B cell (primary cell): ENCODE data around the gene ABLIM1. TPM values are rescaled to one million over a fixed set of nuclear protein-coding genes. Genes with fewer than 3 reads are reported as not detected.

Source experiments
- ATAC-seq: fragments of 200-7000 bp; cut with Tn5 transposase; one replicate; pipeline ENCODE4 v1.10.0; 2021; ENCODE audit warnings: low read depth, mild to moderate bottlenecking, moderate number of reproducible peaks, moderate library complexity
- CTCF ChIA-PET: fragments of 350-600 bp; sonication (Branson Sonifier 250); formaldehyde crosslinking; loops from one replicate; lab custom pipeline; 2021; ENCODE audit warnings: antibody characterized with exemption, inconsistent platforms; lab: Charles Lee
- POLR2A ChIA-PET: fragments of 350-600 bp; sonication (Branson Sonifier 250); formaldehyde crosslinking; loops from one replicate; lab custom pipeline; 2021; ENCODE audit warnings: antibody characterized with exemption; lab: Charles Lee
- DNase-seq: peaks from one replicate; pipeline ENCODE4 v3.0.0; 2013
- H2AFZ ChIP-seq: 2 replicates; pipeline ENCODE4 v1.6.1; 2012; ENCODE audit warnings: mild to moderate bottlenecking, low read depth, low read length; ENCODE audit not compliant: insufficient read depth, poor library complexity, severe bottlenecking
- H3K27ac ChIP-seq, 2 donors: 1 replicate in 1 of 2; 2 replicates in 1 of 2; pipeline ENCODE4 v1.5.1; 2012 to 2013; ENCODE audit warnings: low read length in 2 of 2, mild to moderate bottlenecking in 2 of 2, moderate library complexity in 1 of 2
- H3K27me3 ChIP-seq, 4 experiments: fragments of 200-600 bp in 1 of 4; sonication (generic) in 1 of 4; replicated peaks in 1 of 4; 1 replicate in 2 of 4; 2 replicates in 2 of 4; pipeline versions ENCODE4 v1.6.1 to v1.7.0; 2013 to 2016; ENCODE audit warnings: low read length in 3 of 4, mild to moderate bottlenecking in 2 of 4, mixed read lengths in 1 of 4, moderate library complexity in 1 of 4; ENCODE audit not compliant: insufficient read depth in 4 of 4, control insufficient read depth in 3 of 4; ENCODE audit errors: control extremely low read depth in 1 of 4
- H3K36me3 ChIP-seq, 2 experiments: replicated peaks in 1 of 2; 1 replicate in 1 of 2; 2 replicates in 1 of 2; pipeline versions ENCODE4 v1.6.1 to v1.7.1; 2013; ENCODE audit warnings: low read length in 1 of 2; ENCODE audit not compliant: insufficient read depth in 2 of 2, control insufficient read depth in 1 of 2; ENCODE audit errors: control extremely low read depth in 1 of 2, extremely low read depth in 1 of 2
- H3K4me1 ChIP-seq, 2 donors: fragments of 200-600 bp in 1 of 2; sonication (generic) in 1 of 2; 1 replicate in 1 of 2; 2 replicates in 1 of 2; pipeline versions ENCODE4 v1.5.1 to v1.6.1; 2013 to 2017; ENCODE audit warnings: low read length in 2 of 2; ENCODE audit not compliant: control insufficient read depth in 2 of 2, insufficient read depth in 2 of 2
- H3K4me2 ChIP-seq: replicated peaks from 2 replicates; pipeline ENCODE3; 2012; ENCODE audit warnings: mild to moderate bottlenecking, low read depth, low read length; ENCODE audit not compliant: poor library complexity, severe bottlenecking
- H3K4me3 ChIP-seq, 5 experiments: fragments of 200-600 bp in 1 of 5; sonication (generic) in 1 of 5; 1 replicate in 3 of 5; 2 replicates in 2 of 5; pipeline versions ENCODE4 v1.5.1 to v1.7.0; 2011 to 2016; ENCODE audit warnings: low read length in 4 of 5, mild to moderate bottlenecking in 4 of 5, low read depth in 2 of 5, control low read depth in 1 of 5, moderate library complexity in 1 of 5; ENCODE audit not compliant: insufficient read depth in 1 of 5; ENCODE audit errors: control extremely low read depth in 1 of 5, extremely low read depth in 1 of 5
- H3K79me2 ChIP-seq: fragments of 200-600 bp; sonication (generic); one replicate; pipeline ENCODE4 v1.6.0; 2016; ENCODE audit warnings: low read length; ENCODE audit not compliant: control insufficient read depth, insufficient read depth
- H3K9ac ChIP-seq: fragments of 200-600 bp; sonication (generic); 2 replicates; pipeline ENCODE4 v1.6.1; 2017; ENCODE audit warnings: mild to moderate bottlenecking, low read length, moderate library complexity
- H3K9me3 ChIP-seq, 3 donors: one replicate each; pipeline versions ENCODE4 v1.6.1 to v1.7.1; 2013; ENCODE audit warnings: low read length in 2 of 3; ENCODE audit not compliant: control insufficient read depth in 2 of 3, insufficient read depth in 1 of 3; ENCODE audit errors: control extremely low read depth in 1 of 3
- H4K20me1 ChIP-seq: 2 replicates; pipeline ENCODE4 v1.6.0; 2012; ENCODE audit warnings: mild to moderate bottlenecking, low read length; ENCODE audit not compliant: insufficient read depth, control insufficient read depth, poor library complexity, severe bottlenecking
- H3K27ac Mint-ChIP-seq: one replicate; pipeline ENCODE4 v1.8.0; 2021; ENCODE audit warnings: mixed read lengths
- H3K27me3 Mint-ChIP-seq: one replicate; pipeline ENCODE4 v1.8.0; 2021; ENCODE audit warnings: mixed read lengths
- H3K4me1 Mint-ChIP-seq: one replicate; pipeline ENCODE4 v1.8.0; 2021; ENCODE audit warnings: mixed read lengths
- H3K4me3 Mint-ChIP-seq: one replicate; pipeline ENCODE4 v1.8.0; 2021; ENCODE audit warnings: mixed read lengths
- H3K9me3 Mint-ChIP-seq: one replicate; pipeline ENCODE4 v1.8.0; 2022; ENCODE audit warnings: mixed read lengths; ENCODE audit not compliant: insufficient read depth
- EZH2 ChIP-seq: IDR thresholded peaks from 2 replicates; pipeline ENCODE4 v1.6.1; 2012; ENCODE audit warnings: borderline replicate concordance, low read depth, mild to moderate bottlenecking, moderate library complexity, low read length; ENCODE audit not compliant: insufficient read depth, poor library complexity, severe bottlenecking
- WGBS: methylation state at CpG from one replicate; pipeline ENCODE4 v1.1.5; 2013; ENCODE audit warnings: missing lambda C conversion rate; ENCODE audit not compliant: insufficient coverage; 5-methylcytosine and 5-hydroxymethylcytosine counted together
- intact Hi-C: fragments of 100-400 bp; cut with micrococcal nuclease; formaldehyde crosslinking; loops from one replicate; pipeline ENCODE4 v1.10.0; 2022
- polyA plus RNA-seq: library from polyadenylated mRNA; depleted of rRNA; stranded (reverse); fragments of >200 nt; gene quantifications from 2 replicates; pipeline ENCODE4 v1.2.3, GENCODE V29; 2012
- total RNA-seq, 2 donors: library from RNA; stranded (reverse); fragments of 120-200 nt in 1 of 2; gene quantifications; 1 replicate in 1 of 2; 2 replicates in 1 of 2; pipeline versions ENCODE4 v1.2.3 to v1.2.4, GENCODE V29; 2013 to 2022
- TF ChIP-seq, protein P1 (sequence below): fragments of 200-600 bp; IDR thresholded peaks from one replicate; pipeline ENCODE4 v1.8.0; 2022; ENCODE audit warnings: antibody characterized with exemption, mild to moderate bottlenecking

Gene ABLIM1
- total and polyA plus RNA-seq, 2 donors (not counting 1 experiment from before 2014, with no cell fraction given): 55.6 to 148 TPM

DNA sequence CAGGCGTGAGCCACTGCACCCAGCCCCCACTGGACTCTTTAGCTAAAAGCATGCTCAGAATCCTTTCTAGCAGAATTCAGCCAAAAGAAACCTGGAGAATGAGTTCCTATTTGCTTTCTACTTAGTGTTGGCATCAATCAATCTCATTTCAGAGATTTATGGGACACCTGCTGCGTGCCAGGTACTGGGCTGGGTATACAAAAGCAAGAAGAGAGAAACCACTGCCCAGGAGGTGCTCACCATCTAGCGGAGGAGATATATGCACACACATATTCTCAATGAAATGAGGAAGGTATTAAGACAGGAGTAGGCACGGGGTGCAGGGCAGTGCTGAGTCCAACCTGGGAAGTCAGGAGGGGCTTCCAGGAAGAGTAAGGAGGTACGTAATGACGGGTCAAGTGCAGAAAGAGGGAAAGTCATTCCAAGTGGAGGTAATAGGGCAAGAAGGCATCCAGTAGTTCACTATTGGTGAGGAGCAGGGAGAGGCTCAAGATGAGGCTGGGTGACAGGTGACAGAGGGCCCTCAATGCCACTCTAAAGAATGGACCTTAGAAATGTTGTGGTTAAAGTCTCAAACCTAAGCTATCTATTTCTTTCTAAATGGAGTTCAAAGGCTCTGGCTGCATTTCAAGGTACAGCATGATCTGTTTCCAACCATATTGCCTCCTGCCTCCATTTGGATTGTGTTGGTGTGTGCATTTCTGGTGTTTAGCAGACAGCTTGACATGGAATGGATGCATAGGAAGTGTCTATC, 22.1 kb downstream of the ABLIM1 start:
- ATAC-seq: no peak

DNA sequence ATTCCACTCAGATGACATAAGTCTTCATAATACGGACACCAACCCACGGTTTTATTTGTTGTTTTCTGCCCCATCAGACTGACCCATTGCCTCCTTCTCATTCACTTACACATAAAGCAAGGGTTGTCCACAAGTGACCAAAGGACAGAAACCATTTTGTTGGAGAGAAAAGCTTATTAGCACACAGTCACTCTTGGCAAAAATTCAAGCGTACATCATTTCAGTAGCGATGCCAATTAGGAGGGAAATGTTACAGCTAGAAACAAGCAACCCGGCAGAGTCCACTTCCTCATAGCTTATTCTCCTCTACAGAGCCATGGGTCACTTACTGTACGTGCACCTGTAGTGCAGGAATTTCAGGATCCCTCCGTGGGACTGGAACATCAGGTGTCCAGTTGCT, 23.0 kb downstream of the ABLIM1 start:
- no peak overlapping the region for H3K4me3 ChIP-seq
- H3K27ac ChIP-seq: no peak overlapping the region
- peaks cover 38% of the 10 kb centered on the region for H3K27me3 Mint-ChIP-seq
- peaks cover 33% of the 10 kb centered on the region for H3K4me1 Mint-ChIP-seq
- no peak overlapping the region for H3K9ac ChIP-seq
- 82% methylated on average over 5 of the region's 7 CpGs for WGBS
- peaks cover 20 to 26% of the 10 kb centered on the region in 2 donors for H3K4me1 ChIP-seq
- no peak overlapping the region for H3K27ac Mint-ChIP-seq
- H3K4me2 ChIP-seq: no peak overlapping the region
- no peak overlapping the region for H2AFZ ChIP-seq
- no peaks in the 10 kb centered on the region for H3K36me3 ChIP-seq
- peaks cover 0 to 37% (median 27%) of the 10 kb centered on the region in 4 experiments for H3K27me3 ChIP-seq
- no peak for DNase-seq
- no peaks in the 10 kb centered on the region for H3K9me3 Mint-ChIP-seq
- H3K79me2 ChIP-seq: no peaks in the 10 kb centered on the region
- no peak for TF ChIP-seq EZH2
- TF ChIP-seq, protein P1, sequence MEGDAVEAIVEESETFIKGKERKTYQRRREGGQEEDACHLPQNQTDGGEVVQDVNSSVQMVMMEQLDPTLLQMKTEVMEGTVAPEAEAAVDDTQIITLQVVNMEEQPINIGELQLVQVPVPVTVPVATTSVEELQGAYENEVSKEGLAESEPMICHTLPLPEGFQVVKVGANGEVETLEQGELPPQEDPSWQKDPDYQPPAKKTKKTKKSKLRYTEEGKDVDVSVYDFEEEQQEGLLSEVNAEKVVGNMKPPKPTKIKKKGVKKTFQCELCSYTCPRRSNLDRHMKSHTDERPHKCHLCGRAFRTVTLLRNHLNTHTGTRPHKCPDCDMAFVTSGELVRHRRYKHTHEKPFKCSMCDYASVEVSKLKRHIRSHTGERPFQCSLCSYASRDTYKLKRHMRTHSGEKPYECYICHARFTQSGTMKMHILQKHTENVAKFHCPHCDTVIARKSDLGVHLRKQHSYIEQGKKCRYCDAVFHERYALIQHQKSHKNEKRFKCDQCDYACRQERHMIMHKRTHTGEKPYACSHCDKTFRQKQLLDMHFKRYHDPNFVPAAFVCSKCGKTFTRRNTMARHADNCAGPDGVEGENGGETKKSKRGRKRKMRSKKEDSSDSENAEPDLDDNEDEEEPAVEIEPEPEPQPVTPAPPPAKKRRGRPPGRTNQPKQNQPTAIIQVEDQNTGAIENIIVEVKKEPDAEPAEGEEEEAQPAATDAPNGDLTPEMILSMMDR: no peak
- CTCF ChIA-PET: no interaction called here
- ATAC-seq: no peak
- no peaks in the 10 kb centered on the region for H4K20me1 ChIP-seq
- no peak overlapping the region for H3K4me3 Mint-ChIP-seq
- intact Hi-C loops: no loop called here
- POLR2A ChIA-PET: no interaction called here
- no peaks in the 10 kb centered on the region for H3K9me3 ChIP-seq

More for the DNA sequence above, 22.1 kb downstream of the ABLIM1 start:
- Histone ChIP-seq H3K79me2 (no peaks in the 10 kb centered on the region), H3K27me3 (peaks cover 0 to 29% (median 24%) of the 10 kb centered on the region in 4 experiments), H3K4me2 (no peak overlapping the region), H3K27ac (no peak overlapping the region), H2AFZ (no peak overlapping the region), H3K9me3 (no peaks in the 10 kb centered on the region), H3K9ac (no peak overlapping the region), H4K20me1 (no peaks in the 10 kb centered on the region), H3K4me3 (no peak overlapping the region), H3K4me1 (peaks cover 20 to 25% of the 10 kb centered on the region in 2 donors), H3K36me3 (no peaks in the 10 kb centered on the region)
- H3K27me3 Mint-ChIP-seq: peaks cover 32% of the 10 kb centered on the region
- H3K9me3 Mint-ChIP-seq: no peaks in the 10 kb centered on the region
- POLR2A ChIA-PET: no interaction called here
- WGBS: 93% methylated on average over 4 of the region's 6 CpGs
- intact Hi-C loops: no loop called here
- H3K27ac Mint-ChIP-seq: no peak overlapping the region
- H3K4me3 Mint-ChIP-seq: no peak overlapping the region
- peaks cover 31% of the 10 kb centered on the region for H3K4me1 Mint-ChIP-seq
- TF ChIP-seq, protein P1: no peak
- TF ChIP-seq EZH2: no peak
- no peak for DNase-seq
- CTCF ChIA-PET: interaction anchor here (2.1 kb wide), 1 partner anchor 165 kb away, joined by 6 read pairs; no protein-coding TSS in a partner anchor
